Lower lobe of right lung (tissue), 2 donors: ENCODE results near the gene PRR14. TPM values are rescaled to one million over a fixed set of nuclear protein-coding genes. Genes with fewer than 3 reads are reported as not detected.

ENCODE experiments used
- ATAC-seq, 2 donors: fragments of 200-7000 bp; cut with Tn5 transposase; one replicate each; pipeline ENCODE4 v1.9.1; 2020 to 2022; ENCODE audit warnings: mild to moderate bottlenecking in 2 of 2, moderate library complexity in 2 of 2
- DNase-seq: peaks from one replicate; pipeline ENCODE4 v3.0.0-alpha.2; 2020
- H3K27ac ChIP-seq: fragments of 200-600 bp; one replicate; pipeline ENCODE4 v1.8.0; 2022
- H3K27me3 ChIP-seq: fragments of 200-600 bp; one replicate; pipeline ENCODE4 v1.8.0; 2022; ENCODE audit warnings: low read depth
- H3K36me3 ChIP-seq: fragments of 200-600 bp; one replicate; pipeline ENCODE4 v1.8.0; 2022; ENCODE audit warnings: mild to moderate bottlenecking
- H3K4me1 ChIP-seq: fragments of 200-600 bp; one replicate; pipeline ENCODE4 v1.8.0; 2022
- H3K4me3 ChIP-seq: fragments of 200-600 bp; one replicate; pipeline ENCODE4 v1.8.0; 2022; ENCODE audit warnings: mild to moderate bottlenecking
- H3K9me3 ChIP-seq: fragments of 200-600 bp; one replicate; pipeline ENCODE4 v1.8.0; 2022
- intact Hi-C: fragments of 100-400 bp; cut with DNase I; formaldehyde crosslinking; loops from one replicate; pipeline ENCODE4 v1.11.0; 2022
- total RNA-seq: library from RNA; stranded (reverse); fragmentation: NEBNext Ultra II Directional; extraction: Animal tissue kit (Norgen Biotek cat#: 25700); gene quantifications from one replicate; pipeline ENCODE4 v1.2.1, GENCODE V29; 2021
- TF ChIP-seq, protein P1 (sequence below): fragments of 200-600 bp; IDR thresholded peaks from one replicate; pipeline ENCODE4 v1.8.0; 2022; ENCODE audit warnings: antibody characterized with exemption, mild to moderate bottlenecking
- donor health status: DM: no; HTN: yes; CAD: no; lungs with severe emphysema.

The PRR14 gene
- total RNA-seq, 1 donor from 2014 or later: 46.3 TPM

GRCh38 chr16:30619202-30619601 is 31.6 kb upstream of the PRR14 start:
- no peak overlapping the region for H3K4me3 ChIP-seq
- no peaks in the 10 kb centered on the region for H3K36me3 ChIP-seq
- H3K27me3 ChIP-seq: no peaks in the 10 kb centered on the region
- intact Hi-C loops: no loop called here
- ATAC-seq (no peak), DNase-seq (no peak)
- no peak overlapping the region for H3K27ac ChIP-seq
- H3K9me3 ChIP-seq: no peaks in the 10 kb centered on the region
- TF ChIP-seq, protein P1, sequence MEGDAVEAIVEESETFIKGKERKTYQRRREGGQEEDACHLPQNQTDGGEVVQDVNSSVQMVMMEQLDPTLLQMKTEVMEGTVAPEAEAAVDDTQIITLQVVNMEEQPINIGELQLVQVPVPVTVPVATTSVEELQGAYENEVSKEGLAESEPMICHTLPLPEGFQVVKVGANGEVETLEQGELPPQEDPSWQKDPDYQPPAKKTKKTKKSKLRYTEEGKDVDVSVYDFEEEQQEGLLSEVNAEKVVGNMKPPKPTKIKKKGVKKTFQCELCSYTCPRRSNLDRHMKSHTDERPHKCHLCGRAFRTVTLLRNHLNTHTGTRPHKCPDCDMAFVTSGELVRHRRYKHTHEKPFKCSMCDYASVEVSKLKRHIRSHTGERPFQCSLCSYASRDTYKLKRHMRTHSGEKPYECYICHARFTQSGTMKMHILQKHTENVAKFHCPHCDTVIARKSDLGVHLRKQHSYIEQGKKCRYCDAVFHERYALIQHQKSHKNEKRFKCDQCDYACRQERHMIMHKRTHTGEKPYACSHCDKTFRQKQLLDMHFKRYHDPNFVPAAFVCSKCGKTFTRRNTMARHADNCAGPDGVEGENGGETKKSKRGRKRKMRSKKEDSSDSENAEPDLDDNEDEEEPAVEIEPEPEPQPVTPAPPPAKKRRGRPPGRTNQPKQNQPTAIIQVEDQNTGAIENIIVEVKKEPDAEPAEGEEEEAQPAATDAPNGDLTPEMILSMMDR: no peak
- no peaks in the 10 kb centered on the region for H3K4me1 ChIP-seq

GRCh38 chr16:30619638-30620037 is 31.1 kb upstream of the PRR14 start:
- no peaks in the 10 kb centered on the region for H3K27me3 ChIP-seq
- DNase-seq (no peak), ATAC-seq (no peak)
- H3K27ac ChIP-seq: no peak overlapping the region
- H3K4me1 ChIP-seq: no peaks in the 10 kb centered on the region
- H3K4me3 ChIP-seq: no peak overlapping the region
- H3K36me3 ChIP-seq: no peaks in the 10 kb centered on the region
- H3K9me3 ChIP-seq: no peaks in the 10 kb centered on the region
- intact Hi-C loops: no loop called here
- TF ChIP-seq, protein P1: no peak

DNA sequence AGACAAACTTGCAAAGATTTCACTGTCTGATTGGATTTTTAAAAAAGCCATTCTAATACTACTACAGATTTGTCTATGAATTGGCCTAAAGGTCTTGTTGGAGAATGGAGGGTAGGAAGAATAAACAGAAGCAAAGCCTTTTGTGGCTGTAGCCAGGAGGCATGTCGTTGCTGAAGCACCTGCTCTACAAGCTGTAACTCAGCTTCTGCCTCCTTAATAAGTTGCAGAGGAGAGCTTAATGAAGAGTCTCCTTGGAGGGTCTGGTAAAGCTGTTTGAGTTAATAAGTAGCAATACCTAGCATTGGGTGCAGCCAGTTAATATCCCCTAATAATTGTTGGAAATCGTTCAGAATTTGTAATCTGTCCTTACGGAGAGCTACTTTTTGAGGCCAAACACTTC is 30.6 kb upstream of the PRR14 start:
- intact Hi-C loops: no loop called here
- no peak for ATAC-seq

DNA sequence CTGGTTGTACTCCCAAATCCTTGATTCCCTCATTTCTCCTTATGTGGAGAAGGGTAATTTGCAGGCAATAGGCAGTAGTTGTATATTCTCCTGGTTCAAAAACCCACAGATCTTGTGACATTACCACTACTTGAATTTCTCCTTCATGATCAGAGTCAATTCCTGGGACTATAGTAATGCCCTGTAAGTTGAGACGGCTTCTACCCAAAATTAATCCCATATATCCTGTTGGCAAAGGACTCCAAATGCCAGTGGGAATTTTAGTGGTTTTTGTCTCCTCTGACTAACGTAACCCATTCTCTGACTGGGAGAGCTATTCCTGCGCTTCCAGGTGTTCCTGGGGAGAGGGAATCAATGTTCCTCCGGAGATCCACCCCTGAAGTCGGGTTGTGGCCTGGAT is 29.0 kb upstream of the PRR14 start:
- TF ChIP-seq, protein P1: no peak
- DNase-seq (no peak), ATAC-seq (no peak)
- Histone ChIP-seq H3K36me3 (no peaks in the 10 kb centered on the region), H3K4me1 (no peaks in the 10 kb centered on the region), H3K27ac (no peak overlapping the region), H3K4me3 (no peak overlapping the region), H3K9me3 (no peaks in the 10 kb centered on the region), H3K27me3 (no peaks in the 10 kb centered on the region)
- intact Hi-C loops: no loop called here

More for the DNA sequence above, 30.6 kb upstream of the PRR14 start:
- Histone ChIP-seq H3K9me3 (no peaks in the 10 kb centered on the region), H3K27ac (no peak overlapping the region), H3K4me3 (no peak overlapping the region), H3K27me3 (no peaks in the 10 kb centered on the region), H3K36me3 (no peaks in the 10 kb centered on the region), H3K4me1 (no peaks in the 10 kb centered on the region)
- DNase-seq: no peak
- TF ChIP-seq, protein P1: no peak

DNA sequence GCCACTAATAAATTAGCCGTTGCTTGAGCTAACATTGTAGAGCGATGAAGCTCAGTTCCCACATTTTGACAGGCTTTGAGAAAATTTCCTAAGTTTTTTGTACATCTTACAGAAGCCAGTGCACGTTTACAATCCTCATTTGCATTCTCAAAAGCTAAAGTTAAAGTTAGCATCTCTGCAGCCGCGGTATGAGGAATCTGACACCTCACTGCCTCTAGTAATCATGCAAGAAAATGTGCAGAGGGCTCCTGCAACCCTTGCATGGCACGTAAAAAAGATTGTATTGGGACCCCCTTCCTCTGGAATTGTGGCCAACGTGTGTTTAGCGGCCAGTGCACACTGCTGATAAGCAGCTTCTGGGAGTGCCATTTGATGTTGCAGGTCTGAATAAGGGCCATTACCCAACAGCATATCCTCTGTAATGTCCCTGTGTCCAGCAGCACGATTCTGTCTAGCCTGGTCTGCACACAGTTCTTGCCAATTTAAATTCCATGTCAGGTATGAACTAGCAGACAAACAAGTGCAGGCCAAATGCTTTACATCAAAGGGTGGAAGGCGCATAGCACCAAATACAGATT is 28.2 kb upstream of the PRR14 start:
- TF ChIP-seq, protein P1: no peak
- DNase-seq: no peak
- Histone ChIP-seq H3K27me3 (no peaks in the 10 kb centered on the region), H3K36me3 (no peaks in the 10 kb centered on the region), H3K4me1 (no peaks in the 10 kb centered on the region), H3K9me3 (no peaks in the 10 kb centered on the region), H3K27ac (no peak overlapping the region), H3K4me3 (no peak overlapping the region)
- no peak for ATAC-seq
- intact Hi-C loops: no loop called here
